Osteoblast (primary cell): ENCODE results near the gene SLC25A26. TPM values are rescaled to one million over a fixed set of nuclear protein-coding genes. Genes with fewer than 3 reads are reported as not detected.

Source experiments
- DNase-seq: peaks from one replicate; pipeline ENCODE4 v3.0.0; 2011; ENCODE audit warnings: low spot score, mixed read lengths; ENCODE audit not compliant: insufficient read length; ENCODE audit errors: missing footprints
- H2AFZ ChIP-seq: 2 replicates; pipeline ENCODE4 v1.6.0; 2011; ENCODE audit warnings: mild to moderate bottlenecking, low read length
- H3K27ac ChIP-seq: 2 replicates; pipeline ENCODE4 v1.5.1; 2011; ENCODE audit warnings: mild to moderate bottlenecking, low read depth, low read length, moderate library complexity
- H3K27me3 ChIP-seq: 2 replicates; pipeline ENCODE4 v1.6.0; 2012; ENCODE audit warnings: mild to moderate bottlenecking, control low read depth, inconsistent platforms, low read length, moderate library complexity; ENCODE audit not compliant: insufficient read depth
- H3K36me3 ChIP-seq: 2 replicates; pipeline ENCODE4 v1.5.1; 2011; ENCODE audit warnings: mild to moderate bottlenecking, low read length, control low read depth, moderate library complexity; ENCODE audit not compliant: insufficient read depth
- H3K4me1 ChIP-seq: 2 replicates; pipeline ENCODE4 v1.5.1; 2011; ENCODE audit warnings: mild to moderate bottlenecking, low read length, control low read depth, moderate library complexity; ENCODE audit not compliant: insufficient read depth
- H3K4me2 ChIP-seq: 2 replicates; pipeline ENCODE4 v1.6.0; 2011; ENCODE audit warnings: mild to moderate bottlenecking, low read length; ENCODE audit not compliant: insufficient read depth
- H3K4me3 ChIP-seq: fragments of 200-600 bp; sonication (generic); 3 replicates; pipeline ENCODE4 v1.5.1; 2012; ENCODE audit warnings: mild to moderate bottlenecking, low read length, inconsistent platforms; ENCODE audit not compliant: insufficient read depth
- H3K79me2 ChIP-seq: 2 replicates; pipeline ENCODE4 v1.6.0; 2012; ENCODE audit warnings: mild to moderate bottlenecking, low read length, control low read depth, inconsistent platforms; ENCODE audit not compliant: insufficient read depth
- H3K9me3 ChIP-seq: 2 replicates; pipeline ENCODE4 v1.5.1; 2011; ENCODE audit warnings: low read depth, low read length, control low read depth
- H4K20me1 ChIP-seq: 2 replicates; pipeline ENCODE4 v1.6.0; 2012; ENCODE audit warnings: mild to moderate bottlenecking, low read length, control low read depth; ENCODE audit not compliant: insufficient read depth
- CTCF ChIP-seq: IDR thresholded peaks from 2 replicates; pipeline ENCODE4 v1.5.1; 2011; ENCODE audit warnings: mild to moderate bottlenecking, low read depth, low read length, moderate library complexity; ENCODE audit errors: extremely low read depth
- total RNA-seq: library from RNA; depleted of rRNA; stranded (reverse); fragments of >200 nt; gene quantifications from 2 replicates; pipeline ENCODE4 v1.2.3, GENCODE V29; 2012

The SLC25A26 gene
- 26.1 and 31.2 TPM in 2 replicates for total RNA-seq

- Histone ChIP-seq H3K36me3 (no peaks in the 10 kb centered on the region), H4K20me1 (no peaks in the 10 kb centered on the region), H3K4me3 (peak within 1 kb of the TSS; percentile 92), H3K27ac (peak within 1 kb of the TSS; percentile 69), H2AFZ (peak within 1 kb of the TSS; percentile 91), H3K79me2 (no peaks in the 10 kb centered on the region), H3K4me2 (peak within 1 kb of the TSS; percentile 95), H3K4me1 (peaks cover 12% of the 10 kb centered on the region), H3K9me3 (no peaks in the 10 kb centered on the region), H3K27me3 (no peaks in the 10 kb centered on the region)
- DNase-seq, result peak; percentile 96
- TF ChIP-seq CTCF, result no peak
These were observed at the start of gene SLC25A26 for GRCh38 chr3:66220602-66221377. Gene SLC25A26, plus strand, starts transcription at chr3:66221001. Its CDS starts 94 bp downstream, at chr3:66221095.

- no peaks in the 10 kb centered on the region for H3K36me3 ChIP-seq
- H3K27me3 ChIP-seq, result peaks cover 21% of the 10 kb centered on the region
- no peak overlapping the region for H3K27ac ChIP-seq
- no peaks in the 10 kb centered on the region for H3K79me2 ChIP-seq
- no peaks in the 10 kb centered on the region for H4K20me1 ChIP-seq
- no peak overlapping the region for H3K4me2 ChIP-seq
- H3K4me1 ChIP-seq, result no peaks in the 10 kb centered on the region
- DNase-seq, result no peak
- H2AFZ ChIP-seq, result no peak overlapping the region
- H3K9me3 ChIP-seq, result no peaks in the 10 kb centered on the region
- TF ChIP-seq CTCF, result no peak
- no peak overlapping the region for H3K4me3 ChIP-seq
These were observed 48.4 kb upstream of the SLC25A26 start for GRCh38 chr3:66172394-66172793.

- H3K36me3 ChIP-seq, result no peaks in the 10 kb centered on the region
- H3K4me1 ChIP-seq, result peaks cover 8% of the 10 kb centered on the region
These were observed 43.8 kb upstream of the SLC25A26 start for GRCh38 chr3:66177026-66177425.

More at GRCh38 chr3:66177026-66177425, 43.8 kb upstream of the SLC25A26 start:
- DNase-seq, result no peak
- Histone ChIP-seq H3K4me3 (no peak overlapping the region), H3K27me3 (peaks cover 5% of the 10 kb centered on the region), H3K79me2 (no peaks in the 10 kb centered on the region), H3K4me2 (no peak overlapping the region), H3K27ac (no peak overlapping the region), H4K20me1 (no peaks in the 10 kb centered on the region), H3K9me3 (no peaks in the 10 kb centered on the region), H2AFZ (no peak overlapping the region)
- no peak for TF ChIP-seq CTCF
